GM18909 (cell line): Measurements from ENCODE around the gene DMRT2.

ENCODE experiments used
- ATAC-seq: cut with Tn5 transposase; IDR thresholded peaks from one replicate; pipeline ENCODE4 v1.9.1; 2021; ENCODE audit warnings: mild to moderate bottlenecking; ENCODE audit not compliant: unreplicated experiment, poor library complexity

DMRT2 gene

DNA sequence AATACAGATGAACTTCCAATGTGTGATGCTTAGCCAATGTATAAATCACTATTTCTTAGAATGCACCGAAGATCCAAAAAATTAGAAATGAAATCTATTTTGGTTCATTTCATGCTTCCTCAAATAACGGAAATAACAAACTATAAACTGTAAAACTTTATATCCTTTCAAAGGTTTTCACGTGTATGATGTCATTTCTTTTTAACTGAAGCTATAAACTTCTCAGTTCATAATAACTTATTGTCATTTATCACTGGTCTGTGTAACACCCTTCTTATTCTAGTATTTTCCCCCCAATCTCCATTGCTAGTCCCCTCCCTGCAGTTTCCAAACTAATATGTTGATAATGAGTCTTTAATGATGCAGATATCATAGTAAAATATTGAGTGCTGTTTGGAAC is 36.4 kb downstream of the DMRT2 start:
- no peak for ATAC-seq

DNA sequence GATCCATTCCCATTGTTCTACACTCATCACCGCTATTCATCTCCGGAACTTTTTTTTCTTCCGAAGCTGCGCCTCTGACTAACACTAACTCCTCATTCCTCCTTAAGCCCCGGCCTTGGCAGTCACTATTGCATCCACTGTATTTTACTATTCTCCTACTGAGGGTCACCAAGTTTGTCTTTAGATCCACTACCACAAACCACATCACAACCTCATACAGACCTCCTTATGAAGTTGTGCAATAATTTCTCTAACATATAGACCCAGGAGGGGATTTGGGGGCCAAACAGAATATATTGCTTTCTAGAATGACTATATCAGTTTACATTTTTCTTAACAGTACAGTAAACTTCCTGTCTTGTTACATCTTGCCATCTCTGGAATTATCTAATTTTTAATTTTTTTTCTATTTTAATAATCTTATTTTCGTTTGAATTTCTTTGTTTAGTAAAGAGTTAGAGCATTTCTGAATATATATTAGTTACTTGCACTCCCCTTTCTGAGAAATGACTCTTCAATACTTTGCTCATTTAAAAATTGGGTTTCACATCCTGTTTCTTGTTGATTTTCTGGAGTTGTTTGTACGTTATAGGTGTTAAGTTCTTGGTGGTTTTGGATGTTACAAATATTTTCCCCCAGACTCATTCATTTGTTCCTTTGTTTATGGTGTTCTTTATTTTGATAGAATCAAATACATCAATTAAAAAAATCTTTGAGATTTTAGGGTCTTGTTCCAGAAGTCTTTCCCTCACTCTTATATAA is 37.1 kb downstream of the DMRT2 start:
- no peak for ATAC-seq

DNA sequence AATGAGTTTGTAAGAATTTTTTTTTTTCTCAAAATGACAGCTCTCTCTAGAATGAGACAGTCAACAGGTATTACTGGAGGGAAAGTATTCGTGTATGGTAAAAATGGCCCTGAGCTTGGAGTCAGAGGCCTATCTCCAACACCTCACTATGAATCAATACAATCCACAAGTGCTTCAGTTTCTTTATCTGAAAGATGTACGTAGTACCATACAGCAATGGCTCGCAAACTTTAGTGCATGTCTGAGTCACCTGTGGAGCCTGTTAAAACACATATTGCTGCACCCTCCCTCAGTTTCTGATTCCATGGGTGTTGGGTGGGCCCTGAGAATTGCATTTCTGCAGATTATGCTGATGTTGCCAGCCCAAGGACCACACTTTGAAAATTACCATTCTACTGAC is 44.6 kb downstream of the DMRT2 start:
- ATAC-seq, result no peak

DNA sequence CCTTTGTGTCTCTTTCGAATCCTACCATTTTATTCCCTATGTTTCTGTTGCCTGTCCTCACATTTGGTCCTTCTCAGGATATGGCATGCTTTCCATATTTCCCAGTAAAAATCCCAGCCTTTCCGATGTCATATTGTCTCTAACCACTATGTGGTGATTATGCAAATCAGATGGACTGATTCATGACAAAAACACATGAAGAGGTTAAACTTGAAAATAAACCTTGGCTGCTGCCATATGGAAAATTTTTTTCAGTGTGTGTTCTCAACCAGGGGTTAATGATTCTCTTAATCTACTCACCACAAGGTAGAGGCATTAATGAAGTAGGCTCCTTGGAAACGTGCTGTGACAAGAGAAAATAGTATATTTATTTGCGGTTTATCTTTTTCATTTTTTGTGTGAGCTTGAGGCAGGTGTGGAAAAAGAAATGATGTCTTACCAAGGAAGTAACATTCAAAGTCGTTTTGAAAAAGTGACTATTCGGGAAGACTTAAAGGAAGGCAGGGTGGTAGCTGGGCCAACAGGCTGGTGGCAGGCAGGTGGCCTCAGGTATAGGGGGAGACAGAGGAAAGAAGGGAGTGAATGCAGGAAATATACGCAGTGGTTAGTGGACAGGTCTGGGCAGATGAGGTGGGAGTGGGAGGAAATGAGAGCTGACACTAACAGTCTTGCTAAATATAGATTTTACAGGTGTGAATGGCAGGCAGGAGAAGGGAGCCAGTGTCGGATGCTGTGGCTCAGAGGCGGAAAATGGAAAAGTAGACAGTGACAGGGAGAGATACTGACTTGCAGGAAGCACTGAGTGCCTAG is 46.2 kb downstream of the DMRT2 start:
- no peak for ATAC-seq

DNA sequence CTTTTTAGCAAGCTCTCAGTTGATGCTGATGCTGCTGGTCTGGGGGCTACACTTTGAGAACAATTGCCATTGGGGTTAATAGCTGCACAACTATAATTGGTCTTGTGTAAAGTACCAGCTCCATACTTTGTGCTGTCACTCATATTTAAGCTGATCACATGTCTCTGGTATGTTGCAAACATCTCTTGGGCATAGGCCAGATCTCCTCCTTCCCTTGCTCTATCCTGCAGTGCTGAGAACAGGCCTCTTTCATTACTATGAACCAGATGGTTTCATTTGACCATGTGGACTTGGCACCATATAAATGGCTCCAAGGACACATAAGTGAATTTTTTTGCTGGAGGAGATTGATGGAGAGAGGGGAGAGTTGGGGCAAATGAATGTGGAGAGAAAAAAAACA is 48.4 kb downstream of the DMRT2 start:
- ATAC-seq, result no peak

- ATAC-seq, result no peak
These were observed 50.0 kb downstream of the DMRT2 start for GRCh38 chr9:1100201-1100600.

DNA sequence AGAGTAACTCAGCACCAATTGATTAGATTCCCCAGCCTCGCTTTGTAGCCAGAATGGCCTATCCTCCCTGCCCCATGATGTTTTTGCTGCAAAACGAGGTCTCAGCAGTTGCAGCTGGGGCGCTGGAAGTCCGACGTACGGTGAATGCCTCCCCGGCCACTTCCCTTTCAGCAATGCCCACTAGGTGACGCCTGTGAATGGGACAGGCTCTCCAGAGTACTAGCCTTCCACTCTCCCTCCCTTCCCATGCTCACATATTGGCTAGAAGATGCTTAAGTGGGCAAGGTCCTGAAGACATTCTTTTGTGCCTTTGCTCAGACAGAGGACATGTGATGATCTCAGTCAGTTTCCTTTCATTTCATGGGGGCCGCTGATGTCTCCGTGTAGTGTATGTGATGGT is 50.8 kb downstream of the DMRT2 start:
- ATAC-seq, result no peak

DNA sequence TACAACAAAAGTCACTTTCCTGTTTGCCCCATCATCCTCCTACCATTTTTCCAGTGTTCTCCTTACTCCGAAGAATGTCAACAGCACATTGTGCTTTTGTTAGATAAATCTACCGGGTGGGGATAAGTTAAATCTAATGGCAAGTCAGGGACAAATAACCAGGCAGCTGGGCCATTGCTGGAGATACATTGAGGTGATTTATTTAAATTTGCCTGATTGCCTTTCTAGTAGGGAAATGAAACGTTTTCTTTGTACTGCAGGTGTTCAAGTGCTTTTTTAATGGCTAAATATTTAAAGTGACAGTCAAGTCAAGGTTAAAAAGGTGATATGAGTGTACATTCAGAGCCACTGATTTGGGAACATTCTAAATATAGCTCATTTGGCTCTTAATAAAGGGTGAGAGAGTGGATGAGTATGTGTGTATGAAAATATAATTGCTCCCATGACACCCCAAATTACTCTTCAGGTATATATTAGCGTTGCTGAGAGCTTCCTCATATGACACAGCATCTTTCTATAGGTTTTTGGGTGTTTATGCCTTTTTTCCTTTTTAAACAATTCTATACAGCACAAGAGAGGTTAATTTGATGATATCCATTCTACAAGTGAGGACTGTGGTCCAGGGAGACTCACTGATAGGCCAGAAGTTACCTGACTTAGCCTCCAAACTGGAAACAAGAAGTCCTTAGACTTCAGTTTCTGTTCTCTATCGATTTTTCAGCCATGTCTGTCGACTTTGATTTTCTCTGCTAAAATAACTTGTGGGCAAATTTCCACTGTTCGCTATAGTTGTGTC is 51.9 kb downstream of the DMRT2 start:
- ATAC-seq, result no peak

DNA sequence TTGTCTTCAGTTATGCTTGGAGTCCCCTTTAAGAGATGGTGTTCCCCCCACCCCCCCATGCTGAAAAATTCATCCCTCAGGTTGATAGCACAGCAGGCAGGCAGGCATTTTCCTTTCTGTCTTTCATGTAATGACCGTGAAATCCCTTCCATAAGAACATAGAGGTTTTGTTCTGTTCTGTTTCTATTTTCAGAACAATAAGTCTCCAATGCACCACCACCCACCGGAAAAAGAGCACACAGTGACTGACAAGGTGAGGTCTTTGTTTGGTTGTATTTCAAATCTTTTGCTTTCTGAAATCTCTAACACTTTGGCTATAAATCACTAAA is 52.4 kb downstream of the DMRT2 start:
- no peak for ATAC-seq
